GM19372 (cell line): ENCODE results near the gene U2AF2.
"Not testable (repeated sequence)": the region's sequence is repeated elsewhere in the genome, so short reads cannot be mapped to it uniquely, and the experiment has no call there.

Source experiments
- ATAC-seq: cut with Tn5 transposase; IDR thresholded peaks from one replicate; pipeline ENCODE4 v1.9.1; 2021; ENCODE audit warnings: mild to moderate bottlenecking, low read depth, moderate library complexity; ENCODE audit not compliant: unreplicated experiment

The U2AF2 gene

GRCh38 chr19:55700813-55701212 is 46.0 kb downstream of the U2AF2 start:
- ATAC-seq: no peak

DNA sequence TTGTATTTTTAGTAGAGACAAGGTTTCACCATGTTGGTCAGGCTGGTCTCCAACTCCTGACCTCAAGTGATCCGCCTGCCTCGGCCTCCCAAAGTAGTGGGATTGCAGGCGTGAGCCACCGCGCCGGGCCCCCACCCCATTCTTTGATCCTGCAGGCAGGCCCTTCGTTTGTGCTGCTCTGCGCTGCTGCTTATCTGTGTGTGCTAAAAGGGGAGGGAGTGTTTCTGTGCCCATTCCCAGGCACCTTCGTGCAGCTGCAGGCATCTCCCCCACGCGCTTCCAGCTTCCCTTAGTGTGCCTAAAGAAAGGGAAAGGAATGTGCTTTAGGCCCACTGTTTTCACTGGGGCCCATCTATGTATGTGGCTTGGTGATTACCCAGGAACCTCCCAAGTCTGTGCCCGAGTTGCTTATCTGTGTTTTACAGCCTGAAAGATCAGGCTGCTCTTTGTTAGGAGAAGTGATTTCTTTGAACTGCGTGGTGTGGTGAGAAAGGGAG is 47.3 kb downstream of the U2AF2 start:
- ATAC-seq: no peak

GRCh38 chr19:55703790-55704215 is 49.0 kb downstream of the U2AF2 start:
- no peak for ATAC-seq

GRCh38 chr19:55704494-55705245 is 49.8 kb downstream of the U2AF2 start:
- no peak for ATAC-seq

GRCh38 chr19:55705972-55706371 is 51.1 kb downstream of the U2AF2 start:
- ATAC-seq: no peak

- ATAC-seq: no peak
Measured at GRCh38 chr19:55711719-55712118, 56.9 kb downstream of the U2AF2 start.

DNA sequence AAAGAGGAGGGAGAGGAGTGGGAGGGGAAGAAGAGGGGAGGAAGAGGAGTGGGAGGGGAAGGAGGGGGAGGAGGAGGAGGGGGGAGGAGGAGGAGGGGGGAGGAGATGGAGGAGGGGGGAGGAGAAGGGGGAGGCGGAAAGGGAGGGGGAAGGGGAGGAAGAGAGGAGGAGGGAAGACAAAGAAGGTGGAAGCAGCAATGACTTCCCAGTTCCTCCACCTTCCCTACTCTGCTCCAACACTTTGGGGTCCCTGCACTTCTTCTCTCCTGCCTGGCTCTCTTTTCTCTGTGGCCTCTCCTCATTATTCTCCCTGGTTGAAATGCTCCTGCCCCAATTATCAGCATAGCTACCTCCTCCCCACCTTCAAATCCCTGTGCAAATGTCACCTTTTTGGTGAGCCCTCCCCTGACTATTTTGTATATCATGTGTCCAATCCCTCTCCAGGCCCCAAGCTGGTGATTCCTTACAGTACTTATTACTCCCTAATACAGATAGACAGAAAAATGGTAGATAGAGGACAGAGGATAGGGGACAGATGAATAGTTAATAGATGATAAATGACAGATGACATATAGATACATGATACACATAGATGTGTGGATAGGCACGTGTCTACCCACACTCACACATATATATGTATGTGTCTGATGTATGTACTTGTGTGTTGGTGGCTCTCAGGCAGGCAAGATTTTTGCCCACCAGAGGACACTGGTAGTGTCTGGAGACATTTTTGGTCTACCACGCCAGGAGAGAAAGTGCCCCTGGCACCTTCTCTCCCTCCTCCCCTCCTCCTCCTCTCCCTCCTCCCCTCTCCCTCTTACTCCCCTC is 58.2 kb downstream of the U2AF2 start:
- ATAC-seq: no peak

DNA sequence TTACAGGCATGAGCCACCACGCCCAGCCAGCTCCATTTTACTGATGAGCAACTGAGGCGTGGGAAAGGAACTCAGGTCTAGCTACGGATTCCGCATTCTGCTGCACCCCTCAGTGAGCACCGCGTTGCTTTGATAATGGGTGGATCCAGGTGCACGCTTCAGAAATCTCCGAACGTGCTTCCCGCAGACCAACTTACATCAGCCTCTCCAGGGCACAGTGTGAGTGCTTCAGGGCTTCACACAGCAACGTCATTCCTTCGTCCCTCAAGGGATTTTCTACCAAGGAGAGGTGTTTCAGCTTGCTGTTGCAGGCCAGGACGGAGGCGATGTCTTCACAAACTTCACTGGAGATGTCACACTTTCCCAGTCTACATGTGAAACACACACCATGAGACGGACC is 61.7 kb downstream of the U2AF2 start:
- no peak for ATAC-seq

DNA sequence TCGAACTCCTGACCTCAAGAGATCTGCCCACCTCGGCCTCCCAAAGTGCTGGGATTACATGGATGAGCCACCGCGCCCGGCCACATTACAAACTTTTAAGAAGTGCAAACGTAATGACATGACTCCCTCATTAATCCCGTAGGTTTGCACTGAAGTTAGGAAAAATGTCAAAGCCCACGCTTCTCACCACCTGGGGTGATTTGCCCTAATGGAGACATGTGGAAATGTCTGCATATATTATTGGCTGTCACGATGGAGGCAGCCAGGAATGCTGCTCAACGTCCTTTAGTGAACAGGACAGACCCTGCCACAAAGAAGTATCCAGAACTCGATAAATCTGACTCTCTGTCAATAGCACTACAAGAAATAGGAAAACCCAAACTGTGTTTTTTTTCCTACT is 62.4 kb downstream of the U2AF2 start:
- ATAC-seq: no peak

DNA sequence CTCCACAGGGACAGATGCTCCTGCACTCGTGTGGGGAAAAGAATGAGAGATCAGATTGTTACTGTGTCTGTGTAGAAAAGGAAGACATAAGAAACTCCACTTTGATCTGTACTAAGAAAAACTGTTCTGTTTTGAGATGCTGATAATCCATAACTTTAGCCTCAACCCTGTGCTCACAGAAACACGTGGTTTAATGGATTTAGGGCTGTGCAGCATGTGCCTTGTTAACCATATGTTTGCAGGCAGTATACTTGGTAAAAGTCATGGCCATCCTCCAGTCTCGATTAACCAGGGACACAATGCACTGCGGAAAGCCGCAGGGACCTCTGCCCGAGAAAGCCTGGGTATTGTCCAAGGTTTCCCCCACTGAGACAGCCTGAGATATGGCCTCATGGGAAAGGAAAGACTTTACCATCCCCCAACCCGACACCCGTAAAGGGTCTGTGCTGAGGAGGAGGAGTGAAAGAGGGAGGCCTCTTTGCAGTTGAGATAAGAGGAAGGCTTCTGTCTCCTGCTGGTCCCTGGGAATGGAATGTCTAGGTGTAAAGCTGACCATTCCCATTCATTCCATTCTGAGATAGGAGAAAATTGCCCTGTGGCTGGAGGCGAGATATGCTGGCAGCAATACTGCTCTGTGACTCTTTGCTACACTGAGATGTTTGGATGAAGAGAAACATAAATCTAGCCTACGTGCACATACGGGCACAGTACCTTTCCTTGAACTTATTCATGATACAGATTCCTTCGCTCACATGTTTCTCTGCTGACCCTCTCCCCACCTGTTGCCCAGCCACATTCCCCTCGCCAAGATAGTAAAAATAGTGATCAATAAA is 63.3 kb downstream of the U2AF2 start:
- ATAC-seq: not testable (repeated sequence)

- no peak for ATAC-seq
Measured at GRCh38 chr19:55720214-55720746, 65.4 kb downstream of the U2AF2 start.

DNA sequence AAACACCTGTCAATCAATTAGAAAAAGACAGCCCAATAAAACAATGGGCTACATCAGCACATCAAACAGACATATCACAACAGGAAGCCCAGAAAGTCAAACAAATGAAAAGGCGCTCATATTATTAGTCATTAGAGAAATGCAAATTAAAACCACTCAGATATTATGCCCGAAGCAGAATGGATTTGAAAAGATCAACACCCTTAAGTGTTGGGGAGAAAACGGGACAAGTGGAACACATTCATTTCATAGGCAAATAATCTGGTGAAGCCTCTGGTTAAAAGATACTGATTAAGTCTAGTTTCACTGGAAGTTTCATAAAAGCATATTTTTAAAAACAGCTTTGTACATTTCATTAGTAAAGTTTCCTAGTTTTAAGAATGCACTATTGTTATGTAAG is 66.0 kb downstream of the U2AF2 start:
- no peak for ATAC-seq

GRCh38 chr19:55723491-55723890 is 68.7 kb downstream of the U2AF2 start:
- no peak for ATAC-seq
